Stimulated activated naive CD4-positive, alpha-beta T cell treated with Interleukin-2 at 50 U/mL for 16 hours (primary cell): ENCODE data around the gene KRTAP9-2.
"Not testable (repeated sequence)": the region's sequence is repeated elsewhere in the genome, so short reads cannot be mapped to it uniquely, and the experiment has no call there.

ENCODE experiments used
- DNase-seq: peaks from one replicate; lab custom pipeline; 2025; lab: John Stamatoyannopoulos, UW

The KRTAP9-2 gene

DNA sequence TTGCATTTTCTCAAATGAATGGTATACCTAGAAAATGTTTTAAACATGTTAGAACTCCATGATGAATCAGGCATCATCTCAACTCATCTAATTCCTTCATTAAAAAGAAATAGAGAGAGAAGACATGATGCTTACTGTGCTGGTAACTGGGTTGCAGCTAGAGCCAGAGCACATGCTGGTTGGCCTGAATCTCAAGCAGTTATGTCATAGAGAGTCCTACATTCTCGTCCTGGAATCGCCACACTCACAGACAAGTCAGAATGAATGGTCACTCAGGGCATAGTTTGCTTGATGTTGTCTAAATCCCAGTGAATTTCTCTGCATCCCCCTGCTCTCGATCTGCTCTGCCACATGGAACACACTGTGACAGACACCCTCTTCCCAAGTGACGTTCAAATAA lies 10.7 kb downstream of the KRTAP9-2 start:
- DNase-seq = not testable (repeated sequence)

GRCh38 chr17:41237949-41238437 lies 11.5 kb downstream of the KRTAP9-2 start, which contains the start of gene KRTAP9-8:
TSS of gene KRTAP9-8 (plus strand) at chr17:41237999. CDS start at chr17:41238052, 53 bp downstream.
- DNase-seq = not testable (repeated sequence)

DNA sequence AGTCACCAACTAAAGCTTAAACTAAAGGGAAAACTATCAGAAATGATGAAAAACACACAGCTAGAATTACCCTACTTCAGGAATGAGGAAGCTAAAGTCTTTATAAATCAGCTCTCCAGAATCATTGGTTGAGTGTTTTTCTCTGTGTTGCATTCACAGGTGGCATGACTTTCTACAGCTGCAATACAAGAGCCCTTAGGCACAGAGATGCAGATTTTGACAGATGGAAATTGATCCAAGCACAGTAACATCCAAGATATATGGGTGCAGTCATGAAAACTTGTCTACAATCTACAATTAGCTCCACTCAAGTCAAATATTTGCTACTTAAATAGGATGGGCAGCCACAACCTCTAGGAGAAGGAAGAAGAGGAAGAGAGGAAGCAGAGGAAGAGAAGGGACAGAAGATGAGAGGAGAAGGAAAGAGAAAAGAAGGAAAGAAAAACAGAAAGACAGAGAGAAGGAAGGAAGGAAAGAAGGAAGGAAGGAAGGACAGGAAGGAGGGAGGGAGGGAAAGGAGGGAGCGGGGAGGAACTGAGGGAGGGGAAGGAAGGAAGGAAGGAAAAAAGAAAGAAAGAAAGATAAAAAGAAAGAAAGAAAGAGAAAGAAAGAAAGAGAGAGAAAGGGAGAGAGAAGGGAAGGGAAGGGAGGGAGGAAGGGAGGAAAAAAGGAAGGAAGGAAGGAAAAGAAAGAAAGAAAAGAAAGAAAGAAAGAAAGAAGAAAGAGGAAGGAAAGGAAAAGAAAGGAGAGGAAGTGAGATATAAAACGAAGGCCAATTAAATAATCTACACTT lies 20.7 kb downstream of the KRTAP9-2 start:
- not testable (repeated sequence) for DNase-seq

- not testable (repeated sequence) for DNase-seq
These were observed 23.3 kb downstream of the KRTAP9-2 start, which contains the start of gene KRTAP9-4 for GRCh38 chr17:41249637-41250240. TSS of gene KRTAP9-4 (plus strand) at chr17:41249687. CDS start at chr17:41249721, 34 bp downstream.

DNA sequence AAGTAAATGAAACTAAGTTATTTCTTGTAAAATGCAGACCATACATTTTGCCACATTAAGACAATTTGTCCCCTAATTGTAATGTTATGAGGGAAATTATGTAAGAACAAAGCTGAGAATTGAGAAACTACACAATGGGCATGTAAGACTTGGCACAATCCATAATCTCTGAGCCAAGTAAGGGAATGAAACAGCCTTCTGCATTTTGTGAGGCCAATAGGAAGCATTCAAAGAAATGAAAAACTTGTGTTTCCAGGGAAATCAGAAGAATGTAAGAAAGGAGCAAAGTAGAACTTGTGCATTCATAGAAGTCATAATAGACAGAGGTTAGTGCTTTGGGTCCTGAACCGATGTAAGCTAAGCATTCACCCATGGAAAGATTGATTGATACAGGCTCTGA lies 24.8 kb downstream of the KRTAP9-2 start:
- no peak for DNase-seq

GRCh38 chr17:41254861-41255260 lies 28.4 kb downstream of the KRTAP9-2 start:
- no peak for DNase-seq

GRCh38 chr17:41255381-41256290 lies 29.2 kb downstream of the KRTAP9-2 start, which contains the start of gene KRTAP9-9:
TSS of gene KRTAP9-9 (plus strand) at chr17:41255384.
- DNase-seq = not testable (repeated sequence)

DNA sequence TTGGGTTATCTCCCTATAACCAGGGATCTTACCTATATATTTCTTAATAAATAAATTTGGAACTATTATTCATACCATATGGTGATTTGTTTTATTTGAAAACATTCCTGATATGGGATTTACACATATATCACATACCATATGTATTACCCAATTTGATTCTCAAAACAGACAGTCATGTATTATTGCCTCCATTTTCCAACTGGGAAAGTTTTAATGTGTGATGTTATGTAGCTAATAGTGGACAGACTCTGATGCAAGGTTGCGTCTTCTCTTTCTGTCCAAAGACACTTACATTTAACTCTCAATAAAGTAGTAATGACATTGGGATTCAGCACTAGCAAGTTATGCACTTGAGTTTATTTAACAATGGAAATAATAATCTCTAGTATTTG lies 29.8 kb downstream of the KRTAP9-2 start:
- no peak for DNase-seq

GRCh38 chr17:41258406-41258805 lies 32.0 kb downstream of the KRTAP9-2 start:
- no peak for DNase-seq

GRCh38 chr17:41263212-41263611 lies 36.8 kb downstream of the KRTAP9-2 start:
- no peak for DNase-seq

- no peak for DNase-seq
These were observed 38.2 kb downstream of the KRTAP9-2 start for GRCh38 chr17:41264599-41264998.

- no peak for DNase-seq
These were observed 38.6 kb downstream of the KRTAP9-2 start, which contains the start of gene KRTAP9-6 for GRCh38 chr17:41265078-41265477. TSS of gene KRTAP9-6 (plus strand) at chr17:41265378. CDS start at chr17:41265378, 0 bp downstream.

DNA sequence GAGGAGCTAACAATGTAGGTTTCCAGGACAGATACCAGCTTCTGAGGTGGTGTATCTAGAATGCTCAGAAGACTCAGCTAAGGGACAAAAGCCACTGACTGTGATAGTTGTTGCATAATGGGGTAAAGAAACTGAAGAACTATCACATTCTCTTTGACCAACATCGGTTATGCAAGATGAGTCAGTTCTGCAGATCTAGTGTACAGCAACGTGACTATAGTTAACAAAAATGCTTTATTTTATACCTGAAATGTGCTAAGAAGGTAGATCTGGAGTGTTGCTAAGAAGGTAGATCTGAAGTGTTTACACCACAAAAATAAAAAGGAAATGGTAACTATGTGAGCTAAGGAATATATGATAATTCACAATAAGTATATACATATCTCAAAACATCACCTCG lies 41.3 kb downstream of the KRTAP9-2 start:
- no peak for DNase-seq

DNA sequence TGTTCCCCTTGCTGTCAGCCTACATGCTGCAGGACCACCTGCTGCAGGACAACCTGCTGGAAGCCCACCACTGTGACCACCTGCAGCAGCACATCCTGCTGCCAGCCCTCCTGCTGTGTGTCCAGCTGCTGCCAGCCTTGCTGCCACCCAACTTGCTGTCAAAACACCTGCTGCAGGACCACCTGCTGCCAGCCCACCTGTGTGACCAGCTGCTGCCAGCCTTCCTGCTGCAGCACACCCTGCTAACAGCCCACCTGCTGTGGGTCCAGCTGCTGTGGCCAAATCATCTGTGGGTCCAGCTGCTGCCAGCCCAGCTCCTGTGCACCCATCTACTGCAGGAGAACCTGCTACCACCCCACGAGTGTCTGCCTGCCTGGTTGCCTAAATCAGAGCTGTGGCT lies 44.9 kb downstream of the KRTAP9-2 start:
- not testable (repeated sequence) for DNase-seq

DNA sequence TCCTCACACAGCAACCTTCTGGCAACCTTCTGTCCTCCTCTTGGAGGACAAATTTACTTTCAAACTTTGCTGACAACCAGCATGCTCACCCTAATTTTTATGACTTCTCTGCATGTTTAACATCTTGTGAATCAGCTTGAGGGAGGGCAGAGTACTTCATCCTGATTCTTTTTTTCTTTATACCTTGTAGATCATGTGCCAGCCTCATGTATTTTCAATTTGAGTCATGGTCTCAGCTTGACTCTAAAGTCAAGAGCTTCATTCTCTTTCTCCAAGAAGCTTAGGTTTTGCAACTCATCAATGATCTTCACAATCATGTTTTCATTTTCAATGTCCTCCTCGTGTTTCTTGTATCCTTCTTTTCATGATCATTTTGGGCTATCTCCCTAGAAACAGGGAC lies 45.4 kb downstream of the KRTAP9-2 start:
- DNase-seq = no peak

DNA sequence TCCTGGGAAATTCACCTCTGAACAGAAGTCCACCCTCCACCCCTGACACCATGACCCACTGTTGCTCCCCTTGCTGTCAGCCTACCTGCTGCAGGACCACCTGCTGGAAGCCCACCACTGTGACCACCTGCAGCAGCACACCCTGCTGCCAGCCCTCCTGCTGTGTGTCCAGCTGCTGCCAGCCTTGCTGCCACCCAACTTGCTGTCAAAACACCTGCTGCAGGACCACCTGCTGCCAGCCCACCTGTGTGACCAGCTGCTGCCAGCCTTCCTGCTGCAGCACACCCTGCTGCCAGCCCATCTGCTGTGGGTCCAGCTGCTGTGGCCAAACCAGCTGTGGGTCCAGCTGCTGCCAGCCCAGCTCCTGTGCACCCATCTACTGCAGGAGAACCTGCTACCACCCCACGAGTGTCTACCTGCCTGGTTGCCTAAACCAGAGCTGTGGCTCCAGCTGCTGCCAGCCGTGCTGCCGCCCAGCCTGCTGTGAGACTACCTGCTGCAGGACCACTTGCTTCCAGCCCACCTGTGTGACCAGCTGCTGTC lies 49.3 kb downstream of the KRTAP9-2 start, which contains the start of gene KRTAP9-7:
TSS of gene KRTAP9-7 (plus strand) at position 51 of the 543 bp plus-strand sequence. CDS start at position 51, 0 bp downstream.
- not testable (repeated sequence) for DNase-seq
